GM21619 (cell line): Measurements from ENCODE around the gene CC2D1A.
A peak's percentile ranks its signal among the peaks of the same experiment; 100 is the strongest.

ENCODE experiments used
- ATAC-seq: cut with Tn5 transposase; IDR thresholded peaks from one replicate; pipeline ENCODE4 v1.9.1; 2021; ENCODE audit not compliant: unreplicated experiment

The CC2D1A gene

DNA sequence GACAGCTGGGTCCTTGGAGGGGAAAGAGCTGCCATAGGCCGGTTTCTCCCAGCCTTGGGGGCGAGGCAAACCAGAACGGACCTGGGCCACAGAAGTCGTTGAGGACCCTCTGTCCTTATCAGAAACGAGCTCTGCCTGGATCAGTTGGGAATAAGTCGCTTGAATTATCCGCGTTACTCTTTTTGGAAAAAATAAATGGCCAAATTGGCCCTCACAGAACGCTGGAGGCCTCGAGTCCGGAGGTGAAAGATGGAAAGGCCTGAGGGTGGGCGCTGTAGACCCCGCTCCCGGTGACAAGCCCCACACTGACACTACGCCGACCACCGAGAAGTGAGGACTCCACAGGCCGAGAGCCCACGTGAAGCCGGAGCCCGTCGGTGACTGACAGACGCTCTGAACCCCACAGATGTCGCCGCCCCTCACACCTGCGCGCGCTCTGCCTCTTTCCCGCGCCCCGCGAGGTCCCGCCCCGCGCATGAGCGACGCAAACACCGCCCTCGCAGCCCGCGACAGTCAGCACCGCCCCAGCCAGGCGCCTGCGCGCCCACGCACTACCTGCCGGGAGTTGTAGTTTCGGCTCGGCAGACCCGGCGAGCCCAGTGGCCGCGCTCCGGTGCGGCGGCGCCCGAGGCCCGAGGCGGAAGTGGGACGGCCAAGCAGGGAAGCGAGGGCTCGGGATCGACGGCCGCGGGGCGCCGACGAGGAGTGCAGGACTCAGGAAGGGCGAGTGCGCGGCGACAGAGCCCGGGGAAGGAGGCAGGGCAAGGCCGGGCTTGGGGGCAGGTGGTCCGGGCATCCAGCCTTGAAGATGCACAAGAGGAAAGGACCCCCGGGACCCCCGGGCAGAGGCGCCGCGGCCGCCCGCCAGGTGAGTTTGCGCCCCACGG, at the start of gene CC2D1A, which contains the start of gene BRME1:
TSS of gene CC2D1A (plus strand) at position 568 of the 887 bp plus-strand sequence. CDS start at position 809, 241 bp downstream.
TSS of gene BRME1 (minus strand) at position 484 of the 887 bp plus-strand sequence. CDS start 1,225 bp downstream, outside the sequence.
- ATAC-seq: peak; percentile 92

DNA sequence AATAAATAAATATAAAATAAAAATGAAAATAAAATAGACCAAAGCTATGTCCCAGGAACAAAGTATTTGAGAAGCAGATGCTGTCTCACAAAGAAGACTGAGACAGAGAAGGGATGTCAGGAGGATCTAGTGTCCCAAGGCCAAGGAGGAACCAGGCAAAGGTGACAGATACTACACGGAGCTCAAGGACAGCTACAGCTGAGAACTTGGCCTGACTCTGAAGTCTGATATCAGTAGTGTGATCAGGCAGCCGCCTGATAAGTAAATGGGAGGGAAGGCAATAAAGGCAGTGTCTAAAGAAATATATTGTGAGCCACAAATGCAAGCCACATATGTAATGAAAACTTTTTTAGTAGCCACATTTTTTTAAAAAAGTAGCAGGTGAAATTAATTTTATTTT, 49.5 kb upstream of the CC2D1A start:
- ATAC-seq: no peak

DNA sequence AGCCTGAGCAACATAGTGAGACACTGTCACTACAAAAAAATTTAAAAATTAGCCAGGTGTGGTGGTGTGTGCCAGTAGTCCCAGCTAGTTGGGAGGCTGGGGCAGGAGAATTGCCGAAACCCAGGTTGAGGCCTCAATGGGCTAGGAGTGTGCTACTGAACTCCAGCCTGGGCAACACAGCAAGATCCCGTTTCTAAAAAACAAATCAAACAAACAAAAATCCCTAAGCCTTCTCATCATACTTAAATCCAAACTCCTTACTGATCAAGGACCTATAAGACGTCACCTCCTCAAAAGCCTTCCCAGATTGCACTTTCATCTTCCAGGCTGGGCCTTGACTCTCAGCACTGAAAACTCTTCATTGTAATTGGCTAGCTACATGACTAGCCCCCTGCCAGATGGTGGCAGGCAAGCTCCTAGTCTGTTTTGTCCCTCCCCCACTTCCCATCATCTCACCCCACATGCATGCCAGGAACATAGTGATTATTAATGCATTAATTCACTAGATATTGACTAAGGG, 46.6 kb upstream of the CC2D1A start:
- ATAC-seq: no peak

DNA sequence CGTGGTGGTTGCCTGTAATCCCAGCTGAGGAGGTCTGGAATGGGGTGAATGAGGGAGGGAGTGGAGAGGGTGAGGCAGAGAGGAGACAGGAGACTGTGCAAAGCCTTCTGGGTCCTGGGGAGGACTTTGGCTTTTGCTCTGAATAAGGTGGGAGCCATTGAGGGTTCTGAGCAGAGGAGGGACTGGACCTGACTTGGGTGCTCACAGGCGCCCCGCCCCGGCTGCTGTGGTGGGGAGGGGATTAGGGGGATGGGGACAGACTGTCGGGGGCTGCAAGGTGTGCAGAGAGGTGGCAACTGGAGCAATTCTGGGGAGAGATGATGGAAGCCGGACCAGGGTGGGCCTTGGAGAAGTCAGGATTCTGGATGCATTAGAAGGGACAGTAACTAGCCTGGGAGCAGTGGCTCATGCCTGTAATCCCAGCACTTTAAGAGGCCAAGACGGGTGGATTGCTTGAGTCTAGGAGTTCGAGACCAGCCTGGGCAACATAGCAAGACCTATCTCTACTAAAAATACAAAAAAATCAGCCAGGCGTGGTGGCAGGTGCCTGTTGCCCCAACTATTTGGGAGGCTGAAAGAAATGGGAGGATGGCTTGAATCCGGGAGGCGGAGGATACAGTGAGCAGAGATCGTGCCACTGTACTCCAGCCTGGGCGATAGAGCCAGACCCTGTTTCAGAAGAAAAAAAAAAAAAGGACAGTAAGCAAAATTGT, 45.2 kb upstream of the CC2D1A start:
- ATAC-seq: no peak

DNA sequence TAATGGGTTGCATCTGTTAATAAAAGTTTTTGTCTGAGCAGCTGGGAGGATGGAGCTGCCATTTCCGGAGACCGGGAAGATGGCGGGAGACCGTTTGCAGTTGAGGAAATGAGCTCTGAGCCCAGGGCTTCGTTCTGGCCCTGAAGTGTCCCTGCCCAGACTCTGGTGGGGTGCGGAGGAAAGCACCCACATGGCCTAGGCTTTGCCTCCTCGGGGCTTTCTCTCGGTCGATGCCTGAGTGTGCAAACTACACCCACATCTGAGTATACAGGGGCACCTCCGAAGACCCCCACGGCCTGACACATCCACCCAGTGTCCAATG, 44.6 kb upstream of the CC2D1A start:
- ATAC-seq: peak; percentile 28

DNA sequence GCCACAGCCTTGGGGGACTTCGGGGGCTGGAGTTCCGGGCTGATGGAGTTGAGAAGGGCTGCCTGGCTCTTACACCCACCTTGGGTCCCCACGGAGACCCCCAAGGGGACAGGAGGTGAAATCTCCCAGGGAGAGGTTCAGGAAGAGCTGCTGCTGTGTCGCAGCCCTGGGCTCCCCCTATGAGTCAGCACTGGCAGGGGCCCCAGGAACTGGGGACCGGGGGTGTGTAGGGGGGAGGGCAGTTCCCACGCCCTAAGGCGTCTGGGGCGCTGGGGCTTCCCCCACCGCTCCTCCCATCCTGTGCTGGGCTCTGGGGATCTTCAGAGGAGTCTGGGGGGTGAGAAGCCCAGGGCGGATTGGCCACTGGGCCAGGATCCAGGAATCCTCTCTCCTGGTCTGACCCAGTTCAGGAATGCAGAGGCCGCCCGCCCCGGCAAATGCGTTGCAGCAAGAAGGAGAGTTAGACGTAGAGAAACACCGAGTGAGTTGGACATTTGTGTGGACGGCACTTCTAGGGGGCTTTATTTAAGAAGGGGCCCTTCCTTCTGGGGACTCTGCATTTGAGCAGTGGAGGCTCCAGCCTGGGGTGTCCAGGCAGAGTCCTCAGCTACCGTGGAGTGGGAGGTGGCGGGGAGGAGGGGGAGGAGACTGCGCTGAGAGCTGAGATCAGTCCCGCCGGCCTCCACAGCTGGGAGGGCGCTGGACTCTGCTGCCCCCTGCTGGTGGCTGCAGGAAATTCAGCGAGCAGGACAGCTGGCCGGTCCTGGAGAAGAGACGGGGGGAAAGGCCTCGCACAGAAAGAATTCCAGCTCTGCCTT, 44.1 kb upstream of the CC2D1A start:
- peak; percentile 66 for ATAC-seq

DNA sequence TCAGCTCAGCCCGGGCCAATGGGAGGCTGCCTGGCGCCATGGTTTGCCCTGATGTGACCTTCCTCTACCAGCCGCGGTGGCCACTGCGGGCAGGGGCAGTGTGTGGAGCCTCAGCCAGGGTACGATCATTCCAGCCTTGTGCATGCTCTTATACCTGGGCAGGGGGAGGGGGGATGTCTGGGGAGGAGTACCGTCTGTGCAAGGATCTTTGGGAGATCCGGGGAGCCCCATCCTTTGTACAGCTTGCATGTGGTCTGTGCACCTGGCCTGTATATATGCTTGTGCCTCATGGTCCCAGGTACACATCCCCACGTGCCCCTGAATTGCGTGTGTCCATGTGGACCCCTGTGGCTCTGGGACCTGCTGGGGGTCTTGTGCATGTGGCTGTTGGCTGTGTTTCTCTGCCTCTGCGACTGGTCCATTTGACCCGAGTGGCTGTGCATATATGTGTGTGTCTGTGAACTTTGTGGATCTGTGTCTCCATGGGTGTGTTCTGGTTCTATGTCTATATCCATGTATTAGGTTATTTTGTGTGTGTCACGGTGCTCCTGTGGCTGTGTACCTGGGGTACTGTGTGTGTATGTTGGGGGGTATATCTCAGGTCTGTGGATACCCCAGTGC, 41.8 kb upstream of the CC2D1A start:
- no peak for ATAC-seq

DNA sequence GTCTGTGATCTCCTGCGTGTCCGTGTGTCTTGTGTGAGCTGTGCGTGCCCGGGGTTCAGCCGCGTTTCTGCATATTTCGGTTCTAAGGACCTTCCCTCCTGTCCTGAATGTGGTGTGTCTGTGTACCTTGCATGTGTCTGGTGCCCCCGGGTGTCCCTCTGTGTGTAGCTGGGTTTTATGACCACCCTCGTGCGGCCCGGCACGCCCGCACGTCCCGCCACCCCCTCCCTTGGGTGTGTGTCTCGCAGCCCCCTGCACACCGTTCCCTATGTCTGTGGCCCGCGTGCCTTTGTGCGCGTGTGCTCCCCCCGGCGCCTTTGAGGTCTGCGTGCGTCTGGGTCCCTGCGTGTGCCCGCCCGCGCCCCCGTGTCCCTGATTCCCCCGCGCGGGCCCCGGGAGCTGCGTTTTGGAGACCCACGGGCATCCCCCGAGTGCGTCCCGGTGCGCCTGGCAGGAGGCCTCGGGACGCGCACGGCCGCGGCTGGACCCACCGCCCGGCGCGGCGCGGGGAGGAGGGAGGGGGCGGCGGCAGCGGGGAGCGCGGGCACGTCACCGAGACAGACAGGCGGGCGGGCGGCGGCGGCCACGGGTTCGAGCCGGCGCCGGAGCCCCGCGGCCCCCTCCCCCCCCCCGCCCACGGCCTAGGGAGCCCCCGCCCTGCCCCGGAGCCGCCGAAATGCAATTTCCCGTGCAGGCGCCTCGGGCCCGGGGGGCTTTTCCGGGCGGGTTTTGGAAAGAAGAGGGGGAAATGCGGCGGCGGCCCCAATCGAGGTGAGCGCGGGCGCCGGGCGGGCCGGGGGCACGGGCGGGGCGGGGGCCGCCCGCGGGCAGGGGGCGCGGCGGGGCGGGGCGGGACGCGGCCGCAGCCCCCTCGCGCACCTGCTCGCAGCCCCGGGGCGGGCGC, 41.1 kb upstream of the CC2D1A start:
- ATAC-seq: no peak

DNA sequence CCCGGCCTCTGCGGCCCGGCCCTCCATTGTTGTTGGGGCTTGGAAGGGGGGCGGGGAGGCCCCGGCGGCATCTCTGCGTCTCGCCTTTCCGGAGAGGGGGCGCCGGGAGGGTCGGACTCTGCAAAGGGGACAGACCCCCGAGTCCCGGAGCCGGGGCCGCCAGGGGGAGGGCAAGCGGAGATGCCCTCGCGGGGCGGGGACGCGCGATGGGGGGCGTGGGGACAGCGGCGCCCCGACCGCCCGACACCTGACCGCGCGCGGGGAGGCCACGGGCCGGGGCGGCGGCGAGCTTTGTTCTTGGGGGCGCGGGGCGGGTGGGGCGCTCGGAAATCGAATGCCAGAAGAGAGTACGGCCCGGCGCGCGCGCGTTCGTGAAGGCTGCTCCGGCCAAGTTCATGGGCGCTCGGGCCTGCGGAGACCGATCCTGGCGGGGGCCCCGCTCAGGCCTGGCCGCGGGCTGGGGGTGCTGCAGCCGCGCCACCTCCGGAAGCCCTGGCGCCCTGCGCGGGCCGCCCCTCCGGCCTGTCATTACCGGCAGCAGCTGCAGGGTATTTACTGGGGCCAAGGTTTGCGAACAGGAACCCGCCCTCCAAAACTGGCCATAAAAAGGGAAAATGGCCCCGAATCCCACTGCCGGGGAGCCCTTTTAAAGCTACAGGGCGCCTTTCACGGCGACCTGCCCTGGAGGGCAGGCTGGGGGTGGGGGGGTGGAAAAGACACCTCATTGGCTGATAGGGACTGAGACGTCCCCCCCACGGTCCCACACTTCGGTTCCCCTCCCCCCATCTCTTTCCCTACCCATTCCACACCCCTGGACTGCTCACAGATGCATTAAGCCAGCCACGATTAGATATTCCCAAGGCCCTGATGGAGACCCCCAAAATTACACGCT, 40.2 kb upstream of the CC2D1A start:
- no peak for ATAC-seq

DNA sequence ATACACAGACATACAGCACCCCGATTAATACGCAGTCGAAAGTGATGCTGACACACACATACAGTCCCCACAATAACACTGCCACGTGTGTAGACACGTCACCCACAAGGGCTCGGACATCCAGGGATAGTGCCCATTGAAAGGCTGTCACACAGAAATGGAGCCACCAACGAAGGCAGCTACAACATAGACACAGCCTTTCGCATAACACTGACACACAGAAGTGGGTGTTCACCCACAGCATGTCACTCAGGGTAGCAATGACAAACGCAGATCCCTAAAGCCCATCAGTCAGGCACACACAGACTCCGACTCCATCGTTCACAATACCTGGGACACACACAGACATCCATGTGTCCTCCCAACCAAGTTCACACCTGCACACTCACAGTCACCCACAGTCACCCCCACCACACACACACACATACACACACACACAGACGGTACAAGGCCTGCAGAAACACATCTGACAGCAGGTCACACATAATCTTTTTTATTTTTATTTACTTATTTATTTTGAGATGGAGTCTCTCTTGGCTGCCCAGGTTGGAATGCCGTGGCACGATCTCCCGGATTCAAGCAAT, 39.4 kb upstream of the CC2D1A start:
- no peak for ATAC-seq

DNA sequence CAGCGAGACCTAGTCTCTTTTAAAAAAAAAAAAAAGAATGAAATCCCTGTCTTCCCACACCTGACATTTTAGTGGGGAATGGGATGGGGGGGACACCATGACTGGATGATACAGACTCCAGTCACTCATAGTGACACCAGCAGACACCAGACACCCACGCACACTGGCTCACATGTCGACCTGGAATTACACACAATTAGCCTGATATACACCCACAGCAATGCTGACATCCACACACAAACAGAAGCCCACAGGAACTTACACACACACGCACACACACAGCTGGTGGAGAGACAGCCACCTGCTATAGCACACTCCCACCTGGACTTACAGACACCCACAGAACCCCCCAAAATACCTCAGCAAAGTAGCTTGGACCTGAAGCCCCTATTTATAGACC, 37.3 kb upstream of the CC2D1A start:
- no peak for ATAC-seq

DNA sequence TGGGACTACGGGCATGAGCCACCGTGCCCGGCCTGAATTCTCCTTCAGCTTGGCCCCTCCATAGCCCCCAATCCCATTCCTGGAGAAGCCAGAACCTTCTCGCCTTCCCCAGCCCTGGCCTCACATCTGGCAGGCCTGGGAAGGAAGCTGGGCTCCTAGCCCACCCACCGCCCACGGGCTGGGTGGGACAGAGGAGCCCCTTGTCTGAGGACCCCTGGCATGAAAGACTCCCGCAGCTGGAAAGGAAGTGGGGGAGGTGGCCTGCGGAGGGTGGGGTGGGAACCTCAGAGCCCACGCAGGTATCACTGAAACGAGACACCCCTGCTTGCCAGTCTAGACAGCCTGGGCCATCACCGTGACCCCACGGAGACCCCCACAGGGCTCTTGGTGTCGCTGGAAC, 36.7 kb upstream of the CC2D1A start:
- ATAC-seq: no peak

DNA sequence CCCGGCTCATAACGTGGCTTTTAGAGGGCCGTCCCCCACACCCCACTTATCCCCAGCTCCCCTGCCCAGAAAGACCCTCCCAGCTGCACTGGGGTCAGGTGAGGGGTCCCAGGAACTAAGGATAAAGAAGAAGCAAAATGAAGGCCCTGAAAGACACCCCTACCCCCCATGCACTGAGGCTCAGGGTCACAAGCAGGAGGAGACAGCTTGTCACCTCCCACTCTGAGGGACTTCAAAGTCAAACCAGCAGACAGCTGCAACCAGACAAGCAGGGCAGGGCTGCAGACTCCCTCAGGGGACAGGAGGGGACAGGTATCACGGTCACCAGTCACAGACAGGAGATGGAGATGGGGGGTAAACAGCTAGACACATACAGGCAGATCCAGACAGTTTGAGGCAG, 35.1 kb upstream of the CC2D1A start:
- ATAC-seq: no peak

DNA sequence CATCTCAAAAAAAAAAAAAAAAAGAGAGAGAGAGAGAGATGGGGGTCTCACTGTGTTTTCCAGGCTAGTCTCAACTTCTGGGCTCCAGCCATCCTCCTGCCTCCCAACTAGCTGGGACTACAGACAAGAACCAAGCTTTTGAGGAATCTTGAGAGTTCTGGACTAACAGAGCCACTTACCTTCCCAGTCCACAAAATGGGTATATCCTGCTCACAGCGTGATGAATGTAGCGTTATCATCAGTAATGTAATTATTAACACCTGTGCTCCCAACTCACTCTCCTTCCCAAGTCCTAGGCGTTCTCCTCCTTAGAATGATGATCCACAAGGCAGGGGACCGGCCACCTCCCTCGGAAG, 33.7 kb upstream of the CC2D1A start:
- no peak for ATAC-seq

DNA sequence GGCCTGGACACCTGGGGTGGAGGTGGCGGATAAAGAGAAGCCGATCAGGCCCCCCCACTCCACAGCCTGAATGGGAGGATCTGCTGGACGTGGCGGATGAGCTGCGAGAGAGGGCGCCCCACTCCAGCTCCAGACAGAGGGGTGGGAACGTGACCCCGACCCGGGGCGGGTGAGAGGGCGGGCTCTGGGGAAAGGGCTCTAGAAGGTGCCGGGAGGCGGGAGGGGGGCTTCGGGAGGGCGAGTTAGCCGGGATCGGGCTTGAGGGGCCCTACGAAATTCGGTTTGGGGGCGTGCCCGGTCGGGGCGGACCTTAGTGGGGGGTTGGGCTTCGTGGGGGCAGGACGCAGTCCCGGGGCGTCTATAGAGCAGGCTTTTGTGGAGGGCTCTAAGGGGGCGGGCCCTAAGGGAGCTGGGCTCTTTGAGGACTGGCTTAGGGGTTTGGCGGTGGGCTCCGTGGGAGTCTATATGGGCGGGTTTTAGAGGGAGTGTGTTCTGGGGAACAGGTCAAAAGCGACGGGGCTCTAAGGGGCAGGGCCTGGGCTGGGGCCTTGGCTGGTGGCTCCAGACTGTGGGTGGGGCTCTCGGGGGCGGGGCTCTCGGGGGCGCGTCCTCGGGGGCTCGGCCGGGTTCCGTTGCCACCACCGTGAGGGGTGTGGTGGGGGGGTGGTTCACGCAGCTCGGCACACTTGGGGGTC, 33.2 kb upstream of the CC2D1A start:
- no peak for ATAC-seq

DNA sequence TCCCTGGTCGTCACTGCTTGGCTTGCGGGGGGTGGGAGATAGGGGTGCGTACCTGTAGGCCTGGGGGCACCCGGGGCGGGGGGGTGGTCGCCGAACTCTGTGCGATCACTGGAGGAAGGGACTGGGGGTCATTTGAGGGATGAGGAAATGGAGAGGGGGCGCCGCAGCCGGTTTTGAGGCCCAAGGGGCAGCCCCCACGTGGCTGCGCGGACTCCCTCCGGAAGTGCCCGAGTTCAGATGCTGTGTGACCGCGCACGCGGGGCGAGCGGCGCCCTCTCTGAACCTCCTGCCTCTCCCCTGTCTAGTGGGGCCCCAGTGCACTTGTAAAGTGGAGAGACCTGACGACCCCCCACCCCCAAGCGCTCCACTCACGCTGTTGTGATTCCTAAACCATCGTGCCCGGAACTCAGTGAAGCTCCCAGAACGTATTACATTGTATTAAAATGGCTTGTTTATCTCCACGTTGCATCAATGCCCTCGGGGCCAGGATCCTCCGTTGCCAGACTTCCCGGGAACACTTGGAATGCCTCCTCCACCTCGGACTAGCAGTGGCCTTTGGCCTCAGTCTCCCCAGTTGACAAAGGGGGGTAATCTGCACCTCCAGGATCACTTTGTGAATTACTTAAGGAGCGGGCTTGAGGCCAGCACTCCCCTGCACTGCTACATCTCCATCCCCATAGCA, 32.0 kb upstream of the CC2D1A start:
- ATAC-seq: no peak

DNA sequence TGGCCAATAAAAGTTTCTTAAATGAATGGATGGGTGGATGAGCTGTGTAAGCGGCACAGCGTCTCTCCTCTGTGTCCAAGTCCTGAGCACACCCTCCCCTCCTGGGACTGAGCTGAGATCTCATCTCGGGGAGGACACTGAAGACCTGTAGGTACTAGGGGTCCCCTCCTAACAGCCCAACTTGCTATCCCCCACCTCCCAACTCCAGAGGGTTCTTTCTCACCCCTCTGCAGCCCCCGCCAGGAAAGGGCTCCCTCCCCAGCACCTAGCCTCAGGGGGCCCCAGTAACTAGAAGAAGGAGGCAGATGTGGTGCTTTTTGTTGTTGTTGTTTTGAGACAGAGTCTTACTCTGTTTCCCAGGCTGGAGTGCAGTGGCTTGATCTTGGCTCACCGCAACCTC, 30.2 kb upstream of the CC2D1A start:
- ATAC-seq: no peak
